ENCODE measurements around the gene TRPM2.

Gene TRPM2

GRCh38 chr21:44425307-44425894 lies 72.0 kb downstream of the TRPM2 start:
- no peak for DNase-seq
- TF ChIP-seq GATA1 (IDR thresholded peaks at IDR 0.05; ENCODE audit: low read depth, low read length) (no peak), POLR2A (IDR thresholded peaks at IDR 0.05; ENCODE audit: low read length) (no peak)

- DNase-seq, result no peak
- TF ChIP-seq POLR2A (IDR thresholded peaks at IDR 0.05; ENCODE audit: low read length) (no peak), GATA1 (IDR thresholded peaks at IDR 0.05; ENCODE audit: low read depth, low read length) (no peak)
Observed at GRCh38 chr21:44425895-44426662, 72.7 kb downstream of the TRPM2 start.

- DNase-seq, result no peak
- TF ChIP-seq GATA1 (IDR thresholded peaks at IDR 0.05; ENCODE audit: low read depth, low read length), result no peak
- no peak for TF ChIP-seq POLR2A (IDR thresholded peaks at IDR 0.05; ENCODE audit: low read length)
Observed at GRCh38 chr21:44426663-44427191, 73.3 kb downstream of the TRPM2 start.

GRCh38 chr21:44427241-44428120 lies 74.1 kb downstream of the TRPM2 start:
- DNase-seq, result no peak
- no peak for TF ChIP-seq POLR2A (IDR thresholded peaks at IDR 0.05; ENCODE audit: low read length)
- TF ChIP-seq GATA1 (IDR thresholded peaks at IDR 0.05; ENCODE audit: low read depth, low read length), result no peak

GRCh38 chr21:44428281-44428960 lies 75.0 kb downstream of the TRPM2 start:
- TF ChIP-seq POLR2A (IDR thresholded peaks at IDR 0.05; ENCODE audit: low read length) (no peak), GATA1 (IDR thresholded peaks at IDR 0.05; ENCODE audit: low read depth, low read length) (no peak)
- DNase-seq, result peak; percentile 66 to 71

- DNase-seq, result no peak
- no peak for TF ChIP-seq POLR2A (IDR thresholded peaks at IDR 0.05; ENCODE audit: low read length)
Observed at GRCh38 chr21:44429894-44430293, 76.5 kb downstream of the TRPM2 start.

GRCh38 chr21:44431300-44431699 lies 77.9 kb downstream of the TRPM2 start:
- DNase-seq, result no peak
- TF ChIP-seq GATA1 (IDR thresholded peaks at IDR 0.05; ENCODE audit: low read depth, low read length), result no peak
- TF ChIP-seq POLR2A (IDR thresholded peaks at IDR 0.05; ENCODE audit: low read length), result no peak

- TF ChIP-seq GATA1 (IDR thresholded peaks at IDR 0.05; ENCODE audit: low read depth, low read length) (no peak), POLR2A (IDR thresholded peaks at IDR 0.05; ENCODE audit: low read length) (no peak)
- no peak for DNase-seq
Observed at GRCh38 chr21:44432841-44433790, 79.7 kb downstream of the TRPM2 start.

- TF ChIP-seq POLR2A (IDR thresholded peaks at IDR 0.05; ENCODE audit: low read length) (no peak), GATA1 (IDR thresholded peaks at IDR 0.05; ENCODE audit: low read depth, low read length) (no peak)
- DNase-seq, result no peak
Observed at GRCh38 chr21:44433791-44434567, 80.6 kb downstream of the TRPM2 start.

- TF ChIP-seq POLR2A (IDR thresholded peaks at IDR 0.05; ENCODE audit: low read length), result no peak
- TF ChIP-seq GATA1 (IDR thresholded peaks at IDR 0.05; ENCODE audit: low read depth, low read length), result no peak
- DNase-seq, result no peak
Observed at GRCh38 chr21:44434568-44434925, 81.1 kb downstream of the TRPM2 start.

- TF ChIP-seq POLR2A (IDR thresholded peaks at IDR 0.05; ENCODE audit: low read length), result no peak
- TF ChIP-seq GATA1 (IDR thresholded peaks at IDR 0.05; ENCODE audit: low read depth, low read length), result no peak
- no peak for DNase-seq
Observed at GRCh38 chr21:44434936-44435635, 81.7 kb downstream of the TRPM2 start.
